ENCODE results near the gene ARMC7. TPM values are rescaled to one million over a fixed set of nuclear protein-coding genes. Genes with fewer than 3 reads are reported as not detected.

Gene ARMC7
- total and polyA plus RNA-seq, 2 of the 13 experiments (the other 11 are each of a cell fraction or from before 2014, with no cell fraction given) = 3.9 to 4.2 TPM

GRCh38 chr17:75154195-75155106, 44.7 kb downstream of the ARMC7 start, which contains the start of gene JPT1 (continued):
- TF ChIP-seq KDM5A (IDR thresholded peaks at IDR 0.05; ENCODE audit: borderline replicate concordance, low read length) (no peak), GRHL1 (CRISPR knock-in tag; conservative IDR thresholded peaks at IDR 0.05) (no peak), KLF12 (CRISPR knock-in tag; IDR thresholded peaks at IDR 0.05; ENCODE audit: borderline replicate concordance) (peak; percentile 52; the same call in 1 of the 2 replicates), IKZF4 (CRISPR knock-in tag; IDR thresholded peaks at IDR 0.05; ENCODE audit: borderline replicate concordance, low read depth, not compliant biosample characterization) (peak; percentile 93), GMEB2 (CRISPR knock-in tag; IDR thresholded peaks at IDR 0.05; ENCODE audit: low read depth) (no peak), ISL2 (CRISPR knock-in tag; IDR thresholded peaks at IDR 0.05) (peak; percentile 47; the same call in 1 of the 2 replicates), E2F2 (CRISPR knock-in tag; IDR thresholded peaks at IDR 0.05; ENCODE audit: borderline replicate concordance) (no peak), ZNF326 (CRISPR knock-in tag; IDR thresholded peaks at IDR 0.05; ENCODE audit: borderline replicate concordance) (no peak), ZBTB2 (CRISPR knock-in tag; IDR thresholded peaks at IDR 0.05; ENCODE audit: low read depth) (no peak), MED1 (CRISPR knock-in tag; IDR thresholded peaks at IDR 0.05) (peak; percentile 50), MXI1 (IDR thresholded peaks at IDR 0.05; ENCODE audit: borderline replicate concordance, low read depth, low read length) (peak; percentile 83), YY1 (IDR thresholded peaks at IDR 0.05; ENCODE audit: insufficient read depth, insufficient replicate concordance, low read depth, low read length) (peak; percentile 82), RFX1 (IDR thresholded peaks at IDR 0.05) (no peak), SP5 (CRISPR knock-in tag; IDR thresholded peaks at IDR 0.05; ENCODE audit: borderline replicate concordance, low read depth) (peak; percentile 26; the same call in 1 of the 2 replicates), ZBTB20 (CRISPR knock-in tag; IDR thresholded peaks at IDR 0.05; ENCODE audit: borderline replicate concordance, low read depth) (peak; percentile 78; the same call in 1 of the 2 replicates), ZNF382 (CRISPR knock-in tag; IDR thresholded peaks at IDR 0.05; ENCODE audit: borderline replicate concordance) (no peak), KLF16 (CRISPR knock-in tag; IDR thresholded peaks at IDR 0.05) (peak in 1 of 2 experiments; percentile 99; a peak in 2 of 4 replicates), ZNF34 (CRISPR knock-in tag; IDR thresholded peaks at IDR 0.05; ENCODE audit: borderline replicate concordance) (peak; percentile 89), IRX3 (CRISPR knock-in tag; IDR thresholded peaks at IDR 0.05; ENCODE audit: borderline replicate concordance, low read depth) (peak; percentile 91; the same call in 1 of the 2 replicates)
- TF ChIP-seq, protein P1, sequence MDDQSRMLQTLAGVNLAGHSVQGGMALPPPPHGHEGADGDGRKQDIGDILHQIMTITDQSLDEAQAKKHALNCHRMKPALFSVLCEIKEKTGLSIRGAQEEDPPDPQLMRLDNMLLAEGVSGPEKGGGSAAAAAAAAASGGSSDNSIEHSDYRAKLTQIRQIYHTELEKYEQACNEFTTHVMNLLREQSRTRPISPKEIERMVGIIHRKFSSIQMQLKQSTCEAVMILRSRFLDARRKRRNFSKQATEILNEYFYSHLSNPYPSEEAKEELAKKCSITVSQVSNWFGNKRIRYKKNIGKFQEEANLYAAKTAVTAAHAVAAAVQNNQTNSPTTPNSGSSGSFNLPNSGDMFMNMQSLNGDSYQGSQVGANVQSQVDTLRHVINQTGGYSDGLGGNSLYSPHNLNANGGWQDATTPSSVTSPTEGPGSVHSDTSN (CRISPR knock-in tag; IDR thresholded peaks at IDR 0.05; ENCODE audit: borderline replicate concordance) = peak; percentile 52; the same call in 1 of the 2 replicates
